ENCODE data around the gene DISC1. TPM values are rescaled to one million over a fixed set of nuclear protein-coding genes. Genes with fewer than 3 reads are reported as not detected.

The DISC1 gene
- polyA plus RNA-seq, 1 donor from 2014 or later, result 0.84 TPM

DNA sequence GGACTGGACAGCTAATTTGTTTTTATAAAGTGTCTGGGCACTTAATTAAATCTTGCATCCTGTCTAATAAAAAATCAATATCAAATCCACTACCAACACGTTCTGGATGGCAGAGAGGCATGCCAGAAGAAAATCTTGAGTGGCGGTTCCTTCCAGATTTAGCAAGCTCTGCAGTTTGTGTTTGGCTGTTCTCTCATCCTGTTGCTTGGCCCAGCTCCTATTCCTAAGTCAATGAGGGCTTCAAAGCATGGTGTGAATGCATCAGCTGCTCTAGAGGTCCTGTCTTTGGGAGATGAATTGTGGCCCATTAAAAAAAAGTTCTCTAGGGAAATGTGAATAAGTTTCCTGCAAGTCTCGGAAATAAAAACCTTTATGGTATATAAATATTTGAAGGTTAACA lies 90.3 kb downstream of the DISC1 start:
- H3K27ac ChIP-seq (ENCODE audit: low read length), result no peak overlapping the region
- H3K4me2 ChIP-seq (ENCODE audit: low read length), result no peak overlapping the region
- no peaks in the 10 kb centered on the region for H3K79me2 ChIP-seq (replicated peaks; ENCODE audit: insufficient read depth, low read length)
- TF ChIP-seq RAD21 (conservative IDR thresholded peaks at IDR 0.05) (no peak), EP300 (conservative IDR thresholded peaks at IDR 0.05; ENCODE audit: poor library complexity, severe bottlenecking) (no peak), POLR2AphosphoS5 (IDR thresholded peaks at IDR 0.05) (no peak), SMC3 (conservative IDR thresholded peaks at IDR 0.05; ENCODE audit: poor library complexity) (no peak), TAF1 (IDR thresholded peaks at IDR 0.05; ENCODE audit: low read depth) (no peak), MXI1 (conservative IDR thresholded peaks at IDR 0.05; ENCODE audit: poor library complexity, severe bottlenecking) (no peak), EZH2 (IDR thresholded peaks at IDR 0.05; ENCODE audit: borderline replicate concordance, insufficient read depth, low read length, poor library complexity, severe bottlenecking) (no peak)
- TF ChIP-seq, protein P1, sequence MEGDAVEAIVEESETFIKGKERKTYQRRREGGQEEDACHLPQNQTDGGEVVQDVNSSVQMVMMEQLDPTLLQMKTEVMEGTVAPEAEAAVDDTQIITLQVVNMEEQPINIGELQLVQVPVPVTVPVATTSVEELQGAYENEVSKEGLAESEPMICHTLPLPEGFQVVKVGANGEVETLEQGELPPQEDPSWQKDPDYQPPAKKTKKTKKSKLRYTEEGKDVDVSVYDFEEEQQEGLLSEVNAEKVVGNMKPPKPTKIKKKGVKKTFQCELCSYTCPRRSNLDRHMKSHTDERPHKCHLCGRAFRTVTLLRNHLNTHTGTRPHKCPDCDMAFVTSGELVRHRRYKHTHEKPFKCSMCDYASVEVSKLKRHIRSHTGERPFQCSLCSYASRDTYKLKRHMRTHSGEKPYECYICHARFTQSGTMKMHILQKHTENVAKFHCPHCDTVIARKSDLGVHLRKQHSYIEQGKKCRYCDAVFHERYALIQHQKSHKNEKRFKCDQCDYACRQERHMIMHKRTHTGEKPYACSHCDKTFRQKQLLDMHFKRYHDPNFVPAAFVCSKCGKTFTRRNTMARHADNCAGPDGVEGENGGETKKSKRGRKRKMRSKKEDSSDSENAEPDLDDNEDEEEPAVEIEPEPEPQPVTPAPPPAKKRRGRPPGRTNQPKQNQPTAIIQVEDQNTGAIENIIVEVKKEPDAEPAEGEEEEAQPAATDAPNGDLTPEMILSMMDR (IDR thresholded peaks at IDR 0.05; ENCODE audit: poor library complexity, severe bottlenecking), result no peak
- TF ChIP-seq, protein P2, sequence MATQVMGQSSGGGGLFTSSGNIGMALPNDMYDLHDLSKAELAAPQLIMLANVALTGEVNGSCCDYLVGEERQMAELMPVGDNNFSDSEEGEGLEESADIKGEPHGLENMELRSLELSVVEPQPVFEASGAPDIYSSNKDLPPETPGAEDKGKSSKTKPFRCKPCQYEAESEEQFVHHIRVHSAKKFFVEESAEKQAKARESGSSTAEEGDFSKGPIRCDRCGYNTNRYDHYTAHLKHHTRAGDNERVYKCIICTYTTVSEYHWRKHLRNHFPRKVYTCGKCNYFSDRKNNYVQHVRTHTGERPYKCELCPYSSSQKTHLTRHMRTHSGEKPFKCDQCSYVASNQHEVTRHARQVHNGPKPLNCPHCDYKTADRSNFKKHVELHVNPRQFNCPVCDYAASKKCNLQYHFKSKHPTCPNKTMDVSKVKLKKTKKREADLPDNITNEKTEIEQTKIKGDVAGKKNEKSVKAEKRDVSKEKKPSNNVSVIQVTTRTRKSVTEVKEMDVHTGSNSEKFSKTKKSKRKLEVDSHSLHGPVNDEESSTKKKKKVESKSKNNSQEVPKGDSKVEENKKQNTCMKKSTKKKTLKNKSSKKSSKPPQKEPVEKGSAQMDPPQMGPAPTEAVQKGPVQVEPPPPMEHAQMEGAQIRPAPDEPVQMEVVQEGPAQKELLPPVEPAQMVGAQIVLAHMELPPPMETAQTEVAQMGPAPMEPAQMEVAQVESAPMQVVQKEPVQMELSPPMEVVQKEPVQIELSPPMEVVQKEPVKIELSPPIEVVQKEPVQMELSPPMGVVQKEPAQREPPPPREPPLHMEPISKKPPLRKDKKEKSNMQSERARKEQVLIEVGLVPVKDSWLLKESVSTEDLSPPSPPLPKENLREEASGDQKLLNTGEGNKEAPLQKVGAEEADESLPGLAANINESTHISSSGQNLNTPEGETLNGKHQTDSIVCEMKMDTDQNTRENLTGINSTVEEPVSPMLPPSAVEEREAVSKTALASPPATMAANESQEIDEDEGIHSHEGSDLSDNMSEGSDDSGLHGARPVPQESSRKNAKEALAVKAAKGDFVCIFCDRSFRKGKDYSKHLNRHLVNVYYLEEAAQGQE (IDR thresholded peaks at IDR 0.05; ENCODE audit: borderline replicate concordance), result no peak
- H3K27me3 ChIP-seq (ENCODE audit: insufficient read depth, low read depth, low read length), result no peaks in the 10 kb centered on the region
- no peak overlapping the region for H3K9ac ChIP-seq (ENCODE audit: low read length)
- H3K4me3 ChIP-seq (ENCODE audit: low read length), result no peak overlapping the region
- no peaks in the 10 kb centered on the region for H3K36me3 ChIP-seq (ENCODE audit: insufficient read depth, low read length)
- no peaks in the 10 kb centered on the region for H3F3A ChIP-seq (ENCODE audit: insufficient read depth, low read length, poor library complexity, severe bottlenecking)
- no peaks in the 10 kb centered on the region for H4K20me1 ChIP-seq (ENCODE audit: insufficient read depth)
- no peaks in the 10 kb centered on the region for H3K9me3 ChIP-seq (ENCODE audit: low read length)
- no peaks in the 10 kb centered on the region for H3K9me2 ChIP-seq (ENCODE audit: insufficient read depth, low read length)
- no peak overlapping the region for H2AFZ ChIP-seq (ENCODE audit: low read depth, low read length)

DNA sequence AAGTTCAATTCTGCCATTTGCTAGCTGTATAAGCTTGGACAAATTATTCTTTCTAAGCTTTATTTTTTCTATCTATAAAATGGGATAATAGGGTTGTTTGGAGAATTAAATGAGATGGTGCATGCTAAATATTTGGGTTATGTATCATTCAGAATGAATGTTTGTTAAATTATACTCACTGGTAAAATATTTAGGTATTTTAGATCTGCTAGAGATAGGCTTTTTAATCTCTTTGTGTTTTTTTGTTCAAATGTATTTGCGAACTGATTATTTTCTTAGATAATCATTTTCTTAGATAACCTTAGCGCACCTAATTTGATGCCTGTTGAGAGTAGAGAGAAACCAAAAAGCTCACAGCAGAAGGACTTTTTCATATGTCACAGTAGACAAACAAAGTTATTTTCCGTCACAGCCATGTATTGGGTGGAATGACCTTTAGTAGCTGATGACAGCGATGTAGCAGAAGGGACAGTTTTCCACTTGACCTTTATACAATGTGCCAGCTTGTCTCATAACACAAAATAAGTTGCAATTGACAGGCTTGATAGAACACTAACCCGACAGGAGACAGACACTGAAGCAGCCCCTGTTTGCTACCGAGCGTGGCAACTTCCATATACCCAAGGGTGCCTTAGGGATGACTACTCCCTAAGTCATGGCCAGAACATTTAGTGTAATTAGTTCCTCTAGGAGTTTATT lies 93.0 kb downstream of the DISC1 start:
- Histone ChIP-seq H3K27ac (ENCODE audit: low read length) (no peak overlapping the region), H3K4me3 (ENCODE audit: low read length) (no peak overlapping the region), H3K9ac (ENCODE audit: low read length) (no peak overlapping the region), H3K9me3 (ENCODE audit: low read length) (no peaks in the 10 kb centered on the region), H3K27me3 (ENCODE audit: insufficient read depth, low read depth, low read length) (no peaks in the 10 kb centered on the region), H3K9me2 (ENCODE audit: insufficient read depth, low read length) (no peaks in the 10 kb centered on the region), H3K79me2 (replicated peaks; ENCODE audit: insufficient read depth, low read length) (no peaks in the 10 kb centered on the region), H3K36me3 (ENCODE audit: insufficient read depth, low read length) (no peaks in the 10 kb centered on the region), H3F3A (ENCODE audit: insufficient read depth, low read length, poor library complexity, severe bottlenecking) (no peaks in the 10 kb centered on the region), H4K20me1 (ENCODE audit: insufficient read depth) (no peaks in the 10 kb centered on the region), H3K4me2 (ENCODE audit: low read length) (no peak overlapping the region), H2AFZ (ENCODE audit: low read depth, low read length) (no peak overlapping the region)
- TF ChIP-seq, protein P1 (IDR thresholded peaks at IDR 0.05; ENCODE audit: poor library complexity, severe bottlenecking), result no peak
- TF ChIP-seq, protein P2 (IDR thresholded peaks at IDR 0.05; ENCODE audit: borderline replicate concordance), result no peak
- TF ChIP-seq POLR2AphosphoS5 (IDR thresholded peaks at IDR 0.05) (no peak), TAF1 (IDR thresholded peaks at IDR 0.05; ENCODE audit: low read depth) (no peak), RAD21 (conservative IDR thresholded peaks at IDR 0.05) (no peak), EZH2 (IDR thresholded peaks at IDR 0.05; ENCODE audit: borderline replicate concordance, insufficient read depth, low read length, poor library complexity, severe bottlenecking) (no peak), EP300 (conservative IDR thresholded peaks at IDR 0.05; ENCODE audit: poor library complexity, severe bottlenecking) (no peak), SMC3 (conservative IDR thresholded peaks at IDR 0.05; ENCODE audit: poor library complexity) (no peak), MXI1 (conservative IDR thresholded peaks at IDR 0.05; ENCODE audit: poor library complexity, severe bottlenecking) (no peak)

Measured in neural cell (in vitro differentiated cells).